Activated CD4-positive, alpha-beta T cell treated with anti-CD3 and anti-CD28 coated beads, Interleukin-2, Interleukin-4, amounts not matched to agents 100 ng/mL and 50 ng/mL, durations not matched to agents 16 hours and 8 hours (primary cell): ENCODE measurements around the gene WASF3.

Source experiments
- DNase-seq: peaks from one replicate; pipeline ENCODE4 v3.0.0-alpha.2; 2020; ENCODE audit warnings: low spot score

WASF3 gene

DNA sequence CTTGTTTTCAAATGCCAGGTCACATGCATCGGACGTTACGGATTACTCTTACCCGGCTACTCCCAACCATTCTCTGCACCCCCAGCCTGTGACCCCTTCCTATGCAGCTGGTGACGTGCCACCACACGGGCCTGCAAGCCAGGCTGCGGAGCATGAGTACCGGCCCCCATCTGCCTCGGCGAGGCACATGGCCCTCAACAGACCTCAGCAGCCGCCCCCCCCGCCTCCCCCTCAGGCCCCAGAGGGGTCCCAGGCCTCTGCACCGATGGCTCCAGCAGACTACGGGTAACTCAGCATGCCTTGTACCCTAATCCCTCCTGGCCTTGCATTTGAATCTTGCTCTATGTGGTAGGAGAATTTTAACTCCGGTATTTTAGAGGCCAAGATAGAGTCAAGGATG is 123.6 kb downstream of the WASF3 start:
- DNase-seq: no peak

DNA sequence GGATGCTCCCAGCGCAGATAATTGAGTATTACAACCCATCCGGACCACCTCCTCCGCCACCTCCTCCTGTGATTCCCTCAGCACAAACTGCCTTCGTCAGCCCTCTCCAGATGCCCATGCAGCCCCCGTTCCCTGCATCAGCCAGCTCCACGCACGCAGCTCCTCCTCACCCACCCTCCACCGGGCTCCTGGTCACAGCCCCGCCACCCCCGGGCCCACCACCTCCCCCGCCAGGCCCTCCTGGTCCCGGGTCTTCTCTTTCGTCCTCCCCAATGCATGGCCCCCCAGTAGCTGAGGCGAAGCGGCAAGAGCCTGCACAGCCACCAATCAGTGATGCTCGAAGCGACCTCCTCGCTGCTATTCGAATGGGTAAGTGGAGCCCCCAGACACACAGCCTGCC is 125.1 kb downstream of the WASF3 start:
- no peak for DNase-seq

DNA sequence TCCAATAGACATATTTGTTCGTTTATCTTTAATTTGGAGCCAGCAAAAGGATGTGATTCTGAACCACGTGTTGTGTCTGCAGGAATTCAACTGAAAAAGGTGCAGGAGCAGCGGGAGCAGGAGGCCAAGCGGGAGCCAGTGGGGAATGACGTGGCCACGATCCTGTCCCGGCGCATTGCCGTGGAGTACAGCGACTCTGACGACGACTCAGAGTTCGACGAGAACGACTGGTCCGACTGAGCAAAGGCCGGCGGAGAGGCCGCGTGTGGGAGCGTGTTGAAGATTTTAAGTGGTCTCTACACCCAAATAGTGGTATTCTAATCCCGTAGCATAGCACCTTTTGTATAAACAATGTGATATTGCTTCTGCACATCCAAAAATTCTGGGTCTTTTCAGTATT is 128.1 kb downstream of the WASF3 start:
- no peak for DNase-seq

DNA sequence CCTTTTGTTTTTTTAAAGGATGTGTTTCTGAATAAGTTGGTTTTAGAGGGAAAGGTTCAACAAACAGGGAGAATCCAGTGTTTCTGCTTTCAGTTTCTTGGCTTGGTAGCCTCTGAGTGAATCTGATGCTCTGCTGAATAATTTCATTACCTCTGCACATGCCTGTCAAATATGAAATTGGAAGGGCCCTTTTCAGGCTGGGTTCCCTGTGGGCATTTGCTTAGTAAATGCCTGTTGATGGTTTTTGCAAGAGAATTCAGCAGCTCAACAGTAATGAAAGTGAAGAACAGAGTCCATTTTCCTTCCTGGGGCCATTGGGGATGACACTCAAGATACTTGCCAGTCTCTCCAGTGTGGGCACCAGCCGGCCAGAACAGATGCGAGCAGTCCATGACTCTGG is 128.8 kb downstream of the WASF3 start:
- DNase-seq: no peak

DNA sequence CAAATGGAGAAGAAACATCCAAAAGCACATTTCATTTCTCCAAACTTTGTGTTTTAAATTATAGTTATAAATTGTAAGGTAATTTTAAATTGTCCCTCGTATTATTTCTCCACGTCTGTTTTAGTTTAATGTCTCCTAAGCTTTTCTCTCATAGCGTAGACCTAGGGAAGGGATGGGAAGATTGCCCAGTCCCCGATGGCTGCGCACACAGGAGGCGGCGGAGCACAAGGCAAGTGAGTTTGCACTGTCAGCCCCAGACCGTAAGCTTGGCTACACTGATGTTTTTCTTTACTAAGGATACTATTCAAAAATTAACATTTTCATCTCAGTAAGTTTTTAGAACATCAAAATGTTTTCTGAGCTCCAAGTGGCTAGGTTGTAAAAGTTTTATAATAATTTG is 130.8 kb downstream of the WASF3 start:
- no peak for DNase-seq

DNA sequence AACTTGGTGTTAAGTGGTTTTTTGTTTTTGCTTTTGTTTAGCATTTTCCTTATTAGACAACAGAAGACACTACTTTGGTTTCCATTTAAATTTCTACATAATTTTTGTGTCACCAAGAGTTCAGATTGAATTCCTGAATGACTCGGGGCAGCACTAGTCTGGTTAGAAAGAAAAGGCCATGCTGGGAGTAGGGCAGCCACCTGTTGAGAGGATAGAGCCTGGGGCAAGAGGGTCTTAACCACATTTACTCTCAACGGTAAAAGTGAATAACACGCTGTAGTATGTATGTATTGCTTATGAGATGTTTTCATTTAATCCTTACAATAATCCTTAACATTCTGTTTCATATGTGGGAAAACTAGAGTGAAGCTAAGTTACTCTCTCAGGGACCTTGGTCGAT is 131.5 kb downstream of the WASF3 start:
- DNase-seq: no peak

DNA sequence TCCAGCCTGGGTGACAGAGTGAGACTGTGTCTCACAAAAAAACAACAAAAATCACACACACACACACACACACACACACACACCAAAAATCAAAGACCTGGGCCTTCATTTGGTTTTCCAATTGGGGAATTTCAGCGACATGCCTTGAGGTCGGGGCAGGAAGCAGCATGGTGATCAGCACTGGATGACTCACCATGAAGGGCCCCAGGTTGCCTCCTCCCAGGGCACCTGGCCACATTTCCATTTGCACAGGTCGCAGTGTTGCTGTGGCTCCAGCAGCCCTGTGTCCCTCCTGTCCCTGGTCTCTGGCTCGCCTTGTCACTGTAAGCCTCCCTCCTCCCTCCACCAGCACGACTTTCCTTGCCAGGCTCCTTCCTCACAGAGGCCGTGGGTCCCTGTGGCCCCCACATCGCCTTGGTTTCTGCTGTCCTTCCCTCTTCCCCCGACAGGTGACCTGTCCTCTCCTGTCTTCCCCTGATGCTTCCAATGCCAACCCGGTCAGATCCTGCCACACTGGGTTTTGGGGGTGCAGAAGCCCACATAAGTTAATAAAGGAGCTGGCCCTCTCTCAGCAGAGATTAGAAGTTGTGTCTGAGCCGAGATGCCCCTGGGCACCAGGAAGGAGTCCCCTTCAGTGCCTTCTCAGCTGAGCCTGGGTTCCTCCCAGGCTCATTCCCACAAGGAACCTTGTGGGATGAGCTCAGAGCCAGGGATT is 136.4 kb downstream of the WASF3 start:
- no peak for DNase-seq

DNA sequence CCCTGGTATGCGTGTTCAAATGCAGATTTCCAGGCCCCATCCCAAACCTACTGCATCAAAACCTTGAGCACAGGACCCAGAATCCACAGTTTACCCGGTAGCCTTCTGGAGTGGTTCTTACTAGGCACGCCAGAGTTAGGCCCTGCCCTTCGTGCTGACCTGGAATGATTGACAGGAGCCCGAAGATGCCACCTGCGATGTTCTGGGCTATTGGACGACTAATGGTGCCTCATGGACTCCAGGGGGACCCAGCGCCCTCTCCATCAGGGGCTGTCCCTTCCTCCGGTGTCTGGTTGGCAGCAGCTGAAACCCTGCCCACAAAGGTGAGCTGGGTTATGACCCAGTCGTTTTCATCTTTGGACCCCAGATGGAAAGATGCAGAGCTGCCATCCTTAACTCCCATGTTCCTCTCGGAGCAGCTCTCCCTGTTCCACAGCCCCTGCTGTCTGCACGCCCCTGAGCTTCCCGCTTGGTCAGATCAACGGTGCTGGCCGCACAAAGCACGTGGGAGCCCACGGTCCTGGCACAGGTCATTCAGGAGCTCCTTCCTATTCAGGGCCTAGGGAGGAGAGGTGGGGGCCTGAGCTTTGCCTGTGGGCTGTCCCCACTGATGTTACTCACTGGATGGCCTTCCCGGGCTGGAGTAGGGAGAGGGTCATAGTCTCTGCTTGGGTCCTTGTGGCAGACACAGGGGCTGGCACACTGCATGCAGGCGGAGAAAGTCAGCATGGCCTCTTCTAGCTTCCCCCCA is 137.3 kb downstream of the WASF3 start:
- no peak for DNase-seq

DNA sequence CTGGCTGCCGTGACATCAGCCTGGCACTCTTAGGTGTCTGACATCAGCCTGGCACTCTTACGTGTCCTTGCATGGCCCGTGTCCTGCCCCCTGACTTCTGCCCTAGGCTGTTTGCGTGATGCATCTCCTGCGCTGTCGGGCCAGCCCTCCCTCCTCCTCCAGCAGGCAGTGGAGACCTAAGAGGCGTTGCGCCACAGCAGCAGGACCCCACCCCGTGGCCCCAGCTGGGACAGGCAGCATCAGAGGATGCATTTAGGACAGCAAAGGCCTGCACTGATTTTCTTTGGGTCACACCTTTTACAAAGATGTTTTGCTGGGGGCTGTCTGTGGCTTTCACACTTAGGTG is 137.8 kb downstream of the WASF3 start:
- no peak for DNase-seq

DNA sequence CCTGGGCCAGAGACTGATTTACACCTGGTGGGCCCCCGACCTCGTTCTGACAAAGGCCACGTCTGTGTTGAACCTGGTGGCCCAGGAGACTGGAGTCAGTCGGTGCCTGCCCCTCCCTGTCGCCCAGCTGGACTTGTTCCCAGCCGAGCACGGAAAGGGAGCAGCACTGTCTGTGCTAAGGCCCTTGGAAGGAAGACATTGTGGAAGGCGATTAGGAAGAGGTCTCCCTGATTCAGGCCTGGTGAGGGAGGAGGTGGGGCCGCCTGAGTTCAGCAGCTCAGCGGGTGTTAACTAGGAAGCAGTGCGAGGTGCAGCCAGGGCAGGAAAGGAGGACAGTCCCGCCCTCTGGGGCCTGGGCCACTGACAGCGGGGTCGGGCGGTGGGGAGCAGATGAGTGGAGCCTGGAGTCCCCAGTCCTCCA is 138.4 kb downstream of the WASF3 start:
- no peak for DNase-seq

DNA sequence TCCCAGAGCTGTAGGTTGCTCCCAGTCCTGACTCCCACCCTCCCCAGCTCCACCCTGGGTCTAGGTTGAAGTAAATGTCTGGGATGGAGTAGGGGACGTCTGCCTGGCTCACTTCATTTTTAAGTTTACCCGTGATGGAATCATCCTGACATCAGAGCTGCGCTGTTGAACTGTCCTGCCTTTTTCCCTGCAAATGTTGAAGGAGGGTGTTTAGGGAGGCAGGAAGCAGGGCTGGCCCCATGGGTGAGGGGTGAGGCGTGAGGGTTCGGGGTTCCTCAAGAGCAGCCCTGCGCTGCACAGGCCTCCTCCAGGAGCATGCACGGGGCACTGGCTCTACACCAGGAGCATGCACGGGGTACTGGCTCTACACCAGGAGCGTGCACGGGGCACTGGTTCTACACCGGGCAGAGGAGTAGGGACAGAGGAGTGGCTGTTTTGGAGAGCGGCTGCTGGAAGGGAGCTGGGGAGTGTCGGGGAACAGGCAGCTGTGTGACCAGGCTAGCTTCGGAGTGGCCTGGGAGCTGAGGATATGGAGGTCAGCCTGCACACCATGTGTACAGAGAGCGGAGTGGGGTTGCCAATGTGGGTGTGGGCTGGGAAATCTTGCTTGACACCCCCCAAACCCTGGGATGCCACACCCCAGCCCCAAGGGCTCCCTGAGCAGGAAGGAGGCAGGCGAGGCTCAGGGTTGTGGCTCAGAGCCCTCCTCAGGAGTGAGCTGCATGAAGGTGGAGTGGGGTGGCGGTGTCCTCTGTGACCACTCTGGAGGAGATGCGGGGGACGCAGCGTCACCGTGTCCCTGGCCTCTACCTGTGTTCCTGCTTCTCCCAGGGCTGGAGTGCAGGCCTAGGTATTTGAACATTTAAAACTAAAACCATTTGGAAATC is 139.8 kb downstream of the WASF3 start:
- no peak for DNase-seq

DNA sequence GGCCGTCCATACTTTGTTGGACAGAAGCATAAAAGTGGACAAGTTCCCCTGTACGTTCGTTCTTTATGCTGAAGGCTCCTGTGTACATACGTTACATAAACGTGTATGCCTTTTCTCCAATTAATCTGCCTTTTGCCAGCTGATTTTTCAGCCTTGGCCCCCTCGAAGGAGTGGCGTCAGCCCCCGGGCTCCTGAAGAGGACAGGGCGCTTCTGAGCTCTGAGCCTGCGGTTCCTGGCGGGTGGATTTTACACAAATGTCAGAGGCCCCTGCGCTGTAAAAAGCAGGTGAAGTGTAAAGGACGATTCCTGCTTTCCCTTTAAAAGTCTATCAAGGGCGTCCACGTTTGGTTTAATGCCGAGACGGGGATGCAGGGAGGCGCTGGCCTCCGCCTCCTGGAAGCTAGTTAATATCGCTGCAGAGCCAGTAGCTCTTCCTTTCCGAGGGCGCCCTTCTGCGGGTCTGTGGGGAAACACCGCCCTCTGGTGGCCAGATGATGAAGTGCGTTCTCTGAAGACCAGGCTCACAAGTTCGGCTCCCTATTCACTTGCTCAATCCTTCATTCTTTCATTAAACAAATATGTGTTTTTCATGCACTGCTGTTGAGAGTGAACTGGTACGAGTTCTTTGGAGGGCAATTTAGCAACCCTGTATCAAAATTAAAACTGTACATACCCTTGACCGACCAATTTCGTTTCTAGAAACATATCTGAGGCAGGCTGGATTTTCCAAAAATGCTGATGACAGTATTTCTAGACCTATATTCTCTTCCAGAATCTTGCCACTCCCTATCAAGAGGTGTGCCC is 141.1 kb downstream of the WASF3 start:
- DNase-seq: peak; percentile 74

DNA sequence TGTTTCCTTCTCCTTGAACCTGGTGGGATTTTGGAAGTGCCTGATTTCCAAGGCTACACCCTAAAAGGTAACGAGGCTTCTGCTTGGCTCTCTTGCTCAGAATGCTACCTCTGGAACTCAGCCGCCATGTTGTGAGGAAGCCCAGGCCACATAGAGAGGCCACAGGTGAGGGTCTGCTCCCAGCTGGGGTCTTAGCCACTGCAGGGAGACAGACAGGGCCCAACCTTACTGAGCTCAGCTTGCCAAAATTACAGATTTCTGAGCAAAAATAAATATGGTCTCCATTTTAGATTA is 141.7 kb downstream of the WASF3 start:
- DNase-seq: no peak

DNA sequence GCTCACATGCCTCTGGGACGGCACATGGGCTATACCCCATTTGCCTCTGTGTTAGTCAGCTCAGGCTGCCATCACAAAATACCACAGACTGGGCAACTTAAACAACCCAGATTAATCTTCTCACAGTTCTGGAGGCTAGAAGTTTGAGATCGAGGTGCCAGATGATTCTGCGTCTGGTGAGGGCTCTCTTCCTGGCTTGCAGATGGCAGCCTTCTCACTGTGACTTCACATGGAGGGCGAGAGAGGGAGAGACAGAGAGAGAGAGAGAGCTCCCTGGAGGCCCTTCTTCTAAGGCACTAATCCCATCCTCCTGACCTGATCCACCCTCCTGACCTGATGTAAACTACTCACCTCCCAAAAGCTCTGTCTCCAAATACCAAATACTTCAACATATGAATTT is 148.1 kb downstream of the WASF3 start:
- DNase-seq: no peak

DNA sequence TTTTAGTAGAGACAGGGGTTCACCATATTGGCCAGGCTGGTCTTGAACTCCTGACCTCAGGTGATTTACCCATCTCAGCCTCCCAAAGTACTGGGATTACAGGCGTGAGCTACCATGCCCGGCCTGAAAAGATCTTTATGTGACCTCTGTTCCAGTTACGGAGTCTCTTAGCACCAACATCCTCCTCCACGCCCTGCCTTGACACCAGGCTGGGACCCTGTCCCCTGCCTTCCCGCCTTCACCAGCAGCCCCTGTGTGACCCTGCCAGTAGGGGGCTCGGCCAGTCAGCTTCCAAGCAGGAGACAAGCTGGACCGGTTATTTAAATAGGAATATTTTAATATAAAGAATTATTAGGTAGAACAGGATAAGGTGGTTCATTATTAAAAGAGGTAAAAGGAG is 148.9 kb downstream of the WASF3 start:
- no peak for DNase-seq

DNA sequence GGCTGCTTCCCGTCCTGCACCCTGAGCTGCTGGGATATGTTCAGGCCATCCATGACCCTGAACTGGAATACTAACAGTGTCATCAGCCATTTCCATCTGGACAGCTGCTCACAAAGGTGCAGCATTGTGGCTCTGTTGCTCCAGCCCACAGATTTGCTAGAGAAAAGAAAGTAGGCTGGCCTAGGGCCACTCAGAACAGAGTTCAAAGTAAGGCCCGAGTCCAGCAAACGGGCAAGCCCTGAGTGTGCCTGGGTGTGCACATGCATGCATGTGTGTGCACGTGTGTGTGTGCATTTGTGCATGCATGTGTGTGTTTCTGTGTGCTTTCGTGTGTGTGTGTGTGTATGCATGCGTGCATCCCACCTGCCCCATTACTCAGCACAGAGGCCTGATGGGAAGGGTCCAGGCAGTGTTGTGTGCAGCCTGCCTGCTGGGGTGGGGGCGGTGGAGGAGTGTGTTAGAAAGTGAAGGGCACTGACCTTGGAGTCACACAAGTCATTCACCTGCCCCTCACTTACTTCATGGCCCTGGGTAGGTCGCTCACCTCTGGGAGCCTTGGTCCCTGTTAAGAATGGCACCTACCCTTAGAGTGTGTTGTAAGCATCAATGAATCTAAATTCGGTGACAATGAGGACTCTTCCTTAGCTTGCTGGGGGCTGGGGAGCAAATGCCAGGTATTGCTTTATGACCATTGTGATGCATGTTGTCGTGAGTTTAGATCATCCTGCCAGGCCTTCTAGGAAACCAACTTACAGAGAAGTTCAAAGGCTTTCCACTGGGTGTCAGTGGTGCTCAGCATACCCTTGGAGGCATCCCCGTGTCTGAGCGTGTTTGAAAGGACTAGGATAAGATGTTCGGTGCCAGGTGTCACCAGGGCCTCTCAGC is 149.9 kb downstream of the WASF3 start:
- peak; percentile 45 for DNase-seq

DNA sequence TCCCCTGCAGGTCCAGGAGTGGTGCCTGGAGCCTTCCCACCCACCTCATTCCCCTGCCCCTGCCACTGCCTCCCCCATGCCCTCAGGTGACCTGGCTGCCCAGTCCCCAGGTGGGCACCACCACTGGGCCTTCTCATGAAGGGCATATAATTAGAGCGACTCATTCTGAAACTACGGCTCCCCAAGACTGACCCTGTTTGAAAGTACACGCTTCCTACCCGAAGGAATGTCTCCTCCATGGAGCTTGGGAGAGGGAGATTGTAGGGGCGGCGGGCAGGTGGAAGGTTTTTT is 150.5 kb downstream of the WASF3 start:
- DNase-seq: no peak

DNA sequence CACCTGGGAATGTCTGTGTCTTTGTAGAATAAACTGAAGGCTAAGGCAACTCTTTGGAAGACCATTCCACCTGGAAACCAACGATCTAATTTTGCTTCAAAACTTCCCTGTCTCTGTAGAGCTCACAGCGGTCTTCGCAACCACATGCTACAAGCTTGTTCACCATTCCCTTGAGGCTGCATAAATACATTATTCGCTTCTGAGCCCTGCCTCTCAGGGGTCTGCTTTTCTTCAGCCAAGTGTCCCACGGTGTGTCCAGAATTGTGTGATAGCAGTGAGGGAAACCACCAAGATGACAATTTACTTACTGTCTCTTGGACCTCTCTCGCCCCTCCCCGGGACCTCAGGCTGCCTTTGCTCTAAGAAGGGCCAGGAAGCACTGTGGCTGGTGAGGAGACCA is 152.0 kb downstream of the WASF3 start:
- no peak for DNase-seq

DNA sequence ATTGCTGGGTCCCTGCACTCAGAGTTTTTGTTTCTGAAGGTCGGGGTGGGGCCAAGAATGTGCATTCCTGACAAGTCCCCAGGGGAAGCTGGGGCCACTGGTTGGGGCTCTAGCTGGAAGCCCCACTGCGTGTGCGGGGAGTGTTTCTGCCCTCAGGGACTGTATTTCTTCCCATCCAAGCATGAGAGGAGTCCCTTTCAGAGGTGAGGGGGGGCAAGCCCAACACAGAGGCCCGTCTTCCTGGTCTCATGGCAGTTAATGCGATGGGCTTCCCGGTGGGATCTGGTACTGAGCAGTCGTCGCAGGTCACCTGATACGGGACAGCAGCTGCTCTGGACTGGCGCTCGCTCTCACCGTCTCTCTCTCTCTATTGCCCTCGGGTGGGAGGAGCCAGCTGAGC is 152.7 kb downstream of the WASF3 start:
- DNase-seq: no peak

DNA sequence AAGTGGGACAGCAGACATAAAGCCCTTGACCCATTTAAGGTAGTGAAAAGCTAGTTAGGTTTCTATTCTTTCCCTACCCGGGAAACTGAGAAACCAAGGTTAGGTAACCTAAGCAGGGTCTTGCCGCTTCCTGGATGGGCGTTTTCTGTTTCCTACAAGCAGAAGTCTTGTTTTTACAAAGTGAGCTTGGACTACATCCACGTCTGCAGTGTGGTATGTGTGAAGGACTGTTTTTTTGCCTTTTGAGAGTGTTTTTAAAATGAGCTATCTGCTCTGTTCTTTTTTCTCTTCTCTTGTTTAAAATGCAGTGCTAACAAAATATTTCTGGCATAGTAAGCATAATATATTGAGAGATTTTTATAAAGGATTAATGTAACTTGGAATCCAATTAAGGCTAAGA is 153.7 kb downstream of the WASF3 start:
- DNase-seq: no peak

DNA sequence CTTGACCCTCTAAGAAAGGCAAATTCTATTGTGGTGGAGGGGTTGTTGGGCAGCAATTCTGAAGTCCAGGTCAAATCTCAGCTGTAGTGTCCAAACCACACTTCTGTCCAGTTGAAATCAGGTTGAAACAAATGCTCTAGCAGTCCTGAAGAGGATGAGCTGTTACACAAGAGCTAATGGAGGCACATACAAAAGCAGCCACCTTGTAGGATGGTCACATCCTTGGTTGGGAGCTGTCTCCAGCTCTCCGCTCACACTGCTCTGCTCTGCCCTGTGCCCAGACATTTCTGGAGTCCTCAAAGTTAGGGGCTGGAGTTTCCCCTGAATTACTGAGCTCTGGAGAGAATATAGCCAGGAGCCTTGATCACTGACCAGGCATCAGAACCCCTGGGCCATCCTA is 155.9 kb downstream of the WASF3 start:
- no peak for DNase-seq

DNA sequence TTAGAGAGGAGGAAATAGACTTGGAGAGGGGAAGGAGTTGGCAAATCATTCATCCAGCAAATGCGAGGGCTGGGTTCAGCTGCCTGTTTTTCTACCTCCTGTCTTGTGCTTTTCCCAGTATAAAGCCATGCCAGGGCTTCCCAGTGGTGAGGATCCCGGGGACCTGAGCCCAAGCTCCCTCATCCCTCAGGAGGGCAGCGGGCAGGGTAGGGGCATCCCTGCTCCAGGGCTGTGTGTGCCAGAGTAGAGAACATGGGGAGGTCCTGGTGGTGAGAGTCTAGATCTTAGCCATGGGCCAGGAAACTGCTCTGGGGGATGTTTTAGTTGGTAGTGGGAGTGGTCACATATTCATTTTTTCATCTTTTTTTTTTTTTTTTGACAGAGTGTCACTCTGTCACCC is 159.5 kb downstream of the WASF3 start:
- DNase-seq: no peak
